Type B pancreatic cell (in vitro differentiated cells): ENCODE results near the gene SDSL. TPM values are rescaled to one million over a fixed set of nuclear protein-coding genes. Genes with fewer than 3 reads are reported as not detected.

Experiments used
- DNase-seq: peaks from one replicate; pipeline ENCODE4 v3.0.0; 2021; ENCODE audit warnings: mixed read lengths; ENCODE audit not compliant: unreplicated experiment; ENCODE audit errors: extremely low spot score
- H3K27ac Mint-ChIP-seq: 2 replicates; pipeline ENCODE4 v1.8.0; 2021; ENCODE audit warnings: mild to moderate bottlenecking, mixed read lengths
- H3K27me3 Mint-ChIP-seq: 2 replicates; pipeline ENCODE4 v1.8.0; 2021; ENCODE audit warnings: mixed read lengths
- H3K36me3 Mint-ChIP-seq: 2 replicates; pipeline ENCODE4 v1.8.0; 2021; ENCODE audit warnings: mixed read lengths
- H3K4me1 Mint-ChIP-seq: one replicate; pipeline ENCODE4 v1.8.0; 2021; ENCODE audit warnings: mixed read lengths; ENCODE audit not compliant: unreplicated experiment
- H3K4me3 Mint-ChIP-seq: 2 replicates; pipeline ENCODE4 v1.8.0; 2021; ENCODE audit warnings: mild to moderate bottlenecking, mixed read lengths
- H3K9me3 Mint-ChIP-seq: 2 replicates; pipeline ENCODE4 v1.8.0; 2021; ENCODE audit warnings: mixed read lengths
- CTCF ChIP-seq: fragments of 200-600 bp; sonication (generic); conservative IDR thresholded peaks from 2 replicates; pipeline ENCODE4 v1.5.0; 2021; ENCODE audit warnings: antibody characterized with exemption, mild to moderate bottlenecking
- total RNA-seq: library from RNA; stranded (reverse); gene quantifications from 2 replicates; pipeline ENCODE4 v1.2.1, GENCODE V29; 2021; ENCODE audit warnings: low replicate concordance

Gene SDSL
- total RNA-seq, 1 donor from 2014 or later: 4.5 TPM

GRCh38 chr12:113416091-113416754 is 6.0 kb upstream of the SDSL start:
- Mint-ChIP-seq H3K27ac (no peak overlapping the region), H3K27me3 (peaks cover under 1% of the 10 kb centered on the region), H3K9me3 (no peaks in the 10 kb centered on the region), H3K4me3 (no peak overlapping the region), H3K36me3 (no peaks in the 10 kb centered on the region), H3K4me1 (peaks cover 13% of the 10 kb centered on the region)
- no peak for TF ChIP-seq CTCF
- no peak for DNase-seq

- H3K9me3 Mint-ChIP-seq: no peaks in the 10 kb centered on the region
- no peak overlapping the region for H3K27ac Mint-ChIP-seq
- no peak for TF ChIP-seq CTCF
- H3K36me3 Mint-ChIP-seq: no peaks in the 10 kb centered on the region
- DNase-seq: no peak
- peaks cover 20% of the 10 kb centered on the region for H3K4me1 Mint-ChIP-seq
- no peak overlapping the region for H3K4me3 Mint-ChIP-seq
- H3K27me3 Mint-ChIP-seq: no peaks in the 10 kb centered on the region
Measured at GRCh38 chr12:113418213-113418879, 3.8 kb upstream of the SDSL start.

- Mint-ChIP-seq H3K9me3 (no peaks in the 10 kb centered on the region), H3K27ac (no peak overlapping the region), H3K4me1 (peaks cover 20% of the 10 kb centered on the region), H3K27me3 (peaks cover 4% of the 10 kb centered on the region), H3K36me3 (no peaks in the 10 kb centered on the region), H3K4me3 (no peak overlapping the region)
- TF ChIP-seq CTCF: no peak
- DNase-seq: no peak
Measured at GRCh38 chr12:113420996-113421595, 1.1 kb upstream of the SDSL start.

GRCh38 chr12:113422886-113423669 is 898 bp downstream of the SDSL start:
- Mint-ChIP-seq H3K27me3 (peaks cover 10% of the 10 kb centered on the region), H3K4me1 (peaks cover 17% of the 10 kb centered on the region), H3K4me3 (no peak overlapping the region), H3K36me3 (no peaks in the 10 kb centered on the region), H3K9me3 (no peaks in the 10 kb centered on the region), H3K27ac (no peak overlapping the region)
- DNase-seq: no peak
- TF ChIP-seq CTCF: no peak

- no peak overlapping the region for H3K4me3 Mint-ChIP-seq
Measured at GRCh38 chr12:113424456-113424855, 2.3 kb downstream of the SDSL start.

More at GRCh38 chr12:113424456-113424855, 2.3 kb downstream of the SDSL start:
- Mint-ChIP-seq H3K27ac (no peak overlapping the region), H3K27me3 (peaks cover 10% of the 10 kb centered on the region), H3K4me1 (peaks cover 7% of the 10 kb centered on the region), H3K9me3 (no peaks in the 10 kb centered on the region), H3K36me3 (no peaks in the 10 kb centered on the region)
- no peak for DNase-seq
- no peak for TF ChIP-seq CTCF
